SK-N-MC (cell line): ENCODE data around the gene GP1BB.

Experiments
- DNase-seq: peaks from one replicate; pipeline ENCODE4 v3.0.0-alpha.2; 2011; ENCODE audit warnings: low read depth, low spot score
- H3K27ac ChIP-seq: fragments of 200-600 bp; sonication (generic); 2 replicates; pipeline ENCODE4 v1.5.1; 2016; ENCODE audit warnings: mixed run types
- H3K36me3 ChIP-seq: fragments of 200-600 bp; sonication (generic); 2 replicates; pipeline ENCODE4 v1.6.1; 2017; ENCODE audit warnings: antibody characterized with exemption, low read length, mixed read lengths; ENCODE audit not compliant: insufficient read depth
- H3K4me3 ChIP-seq: fragments of 200-600 bp; sonication (generic); 2 replicates; pipeline ENCODE4 v1.5.1; 2016
- H3K9ac ChIP-seq: fragments of 200-600 bp; sonication (generic); 2 replicates; pipeline ENCODE4 v1.8.0; 2017; ENCODE audit warnings: mixed run types, mixed read lengths; ENCODE audit not compliant: insufficient read length
- H3K9me3 ChIP-seq: fragments of 200-600 bp; sonication (generic); 2 replicates; pipeline ENCODE4 v1.6.1; 2017; ENCODE audit warnings: low read depth, mild to moderate bottlenecking, antibody characterized with exemption, low read length, moderate library complexity, mixed read lengths
- EZH2 ChIP-seq: fragments of 200-600 bp; sonication (generic); IDR thresholded peaks from one replicate; pipeline ENCODE4 v1.6.1; 2017; ENCODE audit warnings: antibody characterized with exemption
- FOXP2 ChIP-seq: optimal IDR thresholded peaks from 2 replicates; pipeline ENCODE3; 2011; ENCODE audit warnings: mild to moderate bottlenecking, moderate library complexity; ENCODE audit not compliant: insufficient read depth; ENCODE audit errors: extremely low read length, control extremely low read depth
- POLR2AphosphoS5 ChIP-seq: IDR thresholded peaks from 2 replicates; pipeline ENCODE4 v1.6.1; 2012; ENCODE audit warnings: mild to moderate bottlenecking, low read depth, low read length, borderline replicate concordance

Gene GP1BB

DNA sequence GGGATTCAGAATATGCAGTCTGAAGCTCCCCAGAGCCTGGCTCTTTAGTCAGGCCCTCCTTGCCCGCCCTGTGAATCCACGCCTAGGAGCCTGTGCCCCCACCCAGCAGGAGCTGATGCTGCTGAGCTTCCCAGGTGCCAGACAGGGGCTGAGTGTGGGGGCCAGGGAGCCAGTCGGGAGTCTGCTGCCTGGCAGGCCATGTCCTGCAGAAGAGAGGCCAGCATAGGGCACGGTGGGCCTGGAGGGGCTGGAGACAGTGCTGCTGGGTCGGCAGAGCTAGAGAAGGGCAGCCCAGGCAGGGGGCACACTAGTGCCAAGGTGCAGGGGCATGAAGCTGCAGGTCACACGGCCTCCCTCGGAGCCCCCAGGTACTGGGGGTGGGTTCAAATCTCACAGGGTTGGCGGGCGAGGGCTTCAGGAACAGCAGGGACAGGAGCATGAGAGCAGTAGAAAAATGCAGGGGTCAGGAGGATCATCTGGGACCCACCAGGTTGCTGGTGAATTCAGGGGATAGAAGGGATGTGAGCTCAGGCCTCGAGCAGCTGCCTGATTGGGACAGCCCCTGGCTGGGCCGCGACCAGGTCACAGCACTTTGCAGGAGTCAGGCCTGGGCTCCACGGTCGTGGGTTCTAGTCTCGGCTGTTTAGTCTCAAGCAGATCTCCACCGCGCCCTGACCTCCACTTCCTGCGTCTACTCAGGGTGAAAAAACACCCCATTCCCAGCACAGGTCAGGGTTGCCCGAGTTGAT lies 13.1 kb upstream of the GP1BB start:
- no peak for DNase-seq
- H3K9me3 ChIP-seq: no peaks in the 10 kb centered on the region
- H3K9ac ChIP-seq: no peak overlapping the region
- H3K4me3 ChIP-seq: no peak overlapping the region
- H3K27ac ChIP-seq: no peak overlapping the region
- H3K36me3 ChIP-seq: no peaks in the 10 kb centered on the region
- TF ChIP-seq EZH2: no peak
- no peak for TF ChIP-seq FOXP2
- no peak for TF ChIP-seq POLR2AphosphoS5

DNA sequence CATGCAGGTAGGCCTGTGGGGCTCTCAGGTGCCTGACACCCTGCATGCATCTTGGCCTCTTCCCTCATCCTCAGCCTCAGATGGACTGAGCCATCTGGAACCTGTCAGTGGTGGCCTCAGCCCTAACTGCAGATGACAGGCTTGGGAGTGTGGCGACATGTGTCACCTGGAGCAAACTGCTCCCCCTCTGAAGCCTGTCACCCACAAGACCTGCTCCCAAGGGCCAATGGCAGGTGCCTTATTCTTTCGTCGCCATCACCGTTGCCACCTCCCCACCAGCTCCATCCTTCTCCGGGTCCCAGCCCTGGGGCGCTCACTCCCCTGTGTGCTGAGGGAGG lies 12.6 kb upstream of the GP1BB start:
- Histone ChIP-seq H3K9ac (no peak overlapping the region), H3K4me3 (no peak overlapping the region), H3K9me3 (no peaks in the 10 kb centered on the region), H3K36me3 (no peaks in the 10 kb centered on the region), H3K27ac (no peak overlapping the region)
- no peak for TF ChIP-seq POLR2AphosphoS5
- no peak for TF ChIP-seq FOXP2
- TF ChIP-seq EZH2: no peak
- DNase-seq: no peak

DNA sequence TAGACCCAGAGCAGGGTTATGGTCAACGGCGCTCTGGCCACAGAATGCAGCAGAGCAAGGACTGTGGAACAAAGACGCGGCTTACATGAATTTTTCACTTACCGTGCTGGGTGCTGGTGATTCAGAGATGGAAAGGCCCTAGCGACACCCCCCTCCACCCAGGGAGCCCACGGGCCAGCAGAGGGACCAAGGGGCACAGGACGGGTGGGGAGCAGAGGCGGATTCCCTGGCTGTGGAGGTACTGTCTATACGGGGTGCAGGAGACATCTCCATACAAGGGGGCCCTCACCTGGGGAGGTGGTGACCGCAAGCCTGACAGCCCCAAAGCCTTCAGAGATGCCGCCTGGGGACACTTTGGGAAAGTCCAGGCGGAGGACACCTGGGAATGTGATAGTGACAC lies 10.1 kb upstream of the GP1BB start:
- Histone ChIP-seq H3K36me3 (no peaks in the 10 kb centered on the region), H3K4me3 (no peak overlapping the region), H3K9ac (no peak overlapping the region)

DNA sequence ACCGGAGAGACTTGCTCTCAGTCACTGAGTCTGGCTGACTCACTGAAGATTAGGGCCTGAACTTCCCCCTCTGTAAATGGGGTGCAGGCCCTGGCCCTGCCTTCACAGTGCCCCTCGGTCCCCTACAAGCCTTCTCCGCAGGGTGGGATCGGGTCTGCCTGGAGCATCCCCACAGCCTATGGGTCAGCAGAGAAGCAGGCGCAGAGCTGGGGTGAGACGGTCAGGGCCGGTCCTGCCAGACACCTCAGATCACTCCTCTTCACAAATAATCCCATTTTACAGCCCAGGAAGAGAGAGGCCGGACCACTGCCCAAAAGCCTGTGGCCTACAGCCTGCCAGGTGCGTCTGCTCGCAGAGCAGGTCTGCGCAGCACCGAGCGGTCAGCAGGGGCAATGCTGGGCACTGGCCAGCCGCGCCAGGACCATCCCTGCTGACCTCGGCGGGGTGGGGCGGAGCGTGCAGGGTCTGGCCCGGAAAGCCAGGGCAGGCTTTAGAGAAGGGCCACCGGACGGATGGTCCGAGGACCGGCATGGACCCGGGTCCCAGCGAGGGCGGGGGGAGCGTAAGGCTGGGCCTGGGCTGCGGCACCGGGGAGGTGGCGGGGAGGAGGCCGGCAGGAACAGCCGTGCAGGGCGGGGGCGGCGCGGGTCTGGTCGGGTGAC lies 9.6 kb upstream of the GP1BB start:
- no peak overlapping the region for H3K9ac ChIP-seq
- no peak for TF ChIP-seq FOXP2
- TF ChIP-seq EZH2: no peak
- TF ChIP-seq POLR2AphosphoS5: no peak
- no peaks in the 10 kb centered on the region for H3K9me3 ChIP-seq
- H3K4me3 ChIP-seq: no peak overlapping the region
- no peak overlapping the region for H3K27ac ChIP-seq
- no peaks in the 10 kb centered on the region for H3K36me3 ChIP-seq
- DNase-seq: no peak

More for the DNA sequence above, 10.1 kb upstream of the GP1BB start:
- DNase-seq: no peak
- Histone ChIP-seq H3K27ac (no peak overlapping the region), H3K9me3 (no peaks in the 10 kb centered on the region)
- TF ChIP-seq FOXP2 (no peak), EZH2 (no peak), POLR2AphosphoS5 (no peak)

DNA sequence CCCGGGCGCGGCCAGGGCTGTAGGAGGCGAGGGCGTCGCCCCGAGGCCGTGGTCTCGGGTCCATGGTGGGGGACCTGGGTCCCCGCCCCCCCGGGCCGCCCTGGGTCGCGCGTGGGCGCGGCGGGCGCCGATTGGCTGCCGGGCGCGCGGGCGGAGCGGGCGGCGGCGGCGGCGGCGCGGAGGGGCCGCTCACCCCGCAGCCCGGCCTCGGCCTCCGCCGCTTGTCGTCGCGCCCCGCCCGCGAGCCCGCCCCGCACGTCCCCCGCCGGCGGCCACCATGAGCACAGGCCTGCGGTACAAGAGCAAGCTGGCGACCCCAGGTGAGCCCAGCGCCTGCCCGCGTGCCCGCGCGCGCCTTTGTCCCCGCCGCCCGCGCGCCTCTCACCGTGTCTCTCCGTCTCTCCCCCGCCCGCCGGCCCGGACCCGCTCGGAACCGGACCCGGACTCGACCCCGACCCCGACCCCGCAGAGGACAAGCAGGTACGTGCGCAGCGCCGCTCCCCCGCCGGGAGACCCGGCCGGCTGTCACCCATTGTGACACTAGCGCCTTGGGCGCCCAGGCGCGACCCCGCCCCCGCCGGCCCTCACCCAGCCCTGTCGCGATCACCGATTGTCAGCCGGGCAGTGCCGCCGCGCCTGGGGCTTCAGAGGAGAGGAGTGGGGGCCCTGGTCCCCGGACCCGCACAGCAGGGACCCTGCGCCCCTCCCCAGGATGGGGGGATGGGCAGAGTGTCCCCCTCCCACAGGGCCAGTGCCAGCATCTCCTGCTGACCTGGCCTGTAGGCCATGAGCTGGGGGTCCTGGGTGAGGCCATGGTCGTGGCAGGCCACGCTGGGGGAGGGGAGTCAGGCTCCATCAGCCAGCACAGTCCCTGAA lies 8.8 kb upstream of the GP1BB start, which contains the start of gene SEPTIN5:
Gene SEPTIN5 (plus strand): TSS at position 192 of the 876 bp plus-strand sequence. CDS start 86 bp downstream, at position 278.
- Histone ChIP-seq H3K36me3 (peaks cover 2% of the 10 kb centered on the region; the same call in 1 of the 2 replicates), H3K9ac (peak within 1 kb of the TSS; percentile 77), H3K4me3 (peak within 1 kb of the TSS; percentile 91), H3K9me3 (no peaks in the 10 kb centered on the region), H3K27ac (no peak within 1 kb of the TSS)
- no peak for DNase-seq
- TF ChIP-seq FOXP2 (no peak), EZH2 (no peak), POLR2AphosphoS5 (no peak)

DNA sequence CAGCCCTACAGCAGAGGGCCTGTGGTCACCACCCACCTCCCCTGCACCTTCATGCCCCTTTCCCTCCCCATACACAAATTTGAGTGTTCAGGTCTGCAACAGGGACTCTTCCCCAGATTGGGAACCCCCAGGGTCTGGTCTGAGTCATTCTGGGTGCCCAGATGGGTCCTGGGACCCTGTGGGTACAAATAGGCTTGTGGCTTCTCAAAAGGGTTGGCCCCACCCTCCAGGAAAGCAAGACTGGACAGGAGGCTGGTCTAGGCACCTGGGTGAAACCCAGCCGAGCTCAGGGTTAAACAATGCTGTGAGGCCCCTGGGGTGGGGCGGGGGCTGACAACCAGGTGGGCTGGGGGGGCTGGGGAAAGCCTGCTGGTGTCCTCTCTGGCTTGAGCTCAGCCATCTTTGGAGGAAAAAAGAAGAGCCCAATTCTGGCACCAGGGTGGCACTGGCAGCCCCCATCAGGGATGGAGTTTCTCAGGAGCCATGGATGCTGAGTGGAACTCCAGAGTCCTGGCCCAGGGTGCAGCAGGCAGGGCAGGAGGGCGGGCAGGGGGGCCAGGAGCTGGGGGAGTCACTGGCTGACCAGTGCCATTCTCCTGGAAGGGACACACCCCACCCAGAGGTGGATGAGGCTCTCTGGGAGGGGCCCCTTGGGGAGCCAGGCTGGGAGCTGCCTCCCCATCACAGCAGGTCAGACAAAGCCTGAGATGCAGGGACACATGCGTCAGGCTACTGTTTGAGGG lies 8.0 kb upstream of the GP1BB start:
- H3K9ac ChIP-seq: peak overlapping the region; percentile 77
- DNase-seq: no peak
- H3K36me3 ChIP-seq: peaks cover 10% of the 10 kb centered on the region; the same call in 1 of the 2 replicates

DNA sequence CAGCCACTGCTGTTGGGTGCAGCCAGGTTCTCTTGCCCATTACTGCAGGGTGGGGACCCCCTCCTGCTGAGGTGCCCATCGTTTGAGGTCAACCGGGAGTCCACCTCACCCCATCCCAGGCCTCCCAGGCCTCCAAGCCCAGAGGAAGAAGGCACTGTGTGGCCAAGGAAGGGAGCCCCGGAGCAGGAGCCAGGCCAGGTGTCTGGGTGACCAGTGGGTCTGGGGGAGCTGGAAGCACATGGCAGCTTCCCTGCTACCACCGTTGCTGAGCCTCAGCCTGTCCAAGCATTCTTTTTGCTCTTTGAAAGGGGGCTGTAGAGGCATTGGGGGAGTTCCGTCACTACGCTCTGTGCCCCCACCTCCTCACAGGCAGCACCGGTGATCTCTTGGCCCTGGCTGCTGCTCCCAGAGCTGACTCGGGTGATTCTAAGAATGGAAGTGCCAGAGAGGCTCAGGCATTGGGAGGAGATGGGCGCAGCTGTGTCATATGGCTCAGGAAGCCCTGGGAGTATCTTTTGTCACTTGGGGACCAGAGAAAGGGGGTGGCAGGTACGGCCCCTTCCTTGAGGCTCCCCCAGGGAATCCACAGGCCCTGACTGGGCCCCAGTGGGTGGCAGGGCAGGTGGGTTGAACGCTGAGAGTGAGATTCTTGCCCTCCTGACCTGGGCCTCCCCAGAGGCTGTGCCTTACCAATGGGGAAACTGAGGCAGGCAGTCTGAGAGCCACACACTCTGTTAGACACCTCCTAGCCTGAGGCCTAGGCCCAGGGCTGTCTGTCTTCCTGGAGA lies 7.1 kb upstream of the GP1BB start:
- 0 out of 2 replicates have a peak overlapping the region, but pooled peaks have one; percentile 21 for H3K27ac ChIP-seq
- TF ChIP-seq POLR2AphosphoS5: no peak
- TF ChIP-seq FOXP2: no peak
- TF ChIP-seq EZH2: no peak
- H3K9me3 ChIP-seq: no peaks in the 10 kb centered on the region
- peak overlapping the region; percentile 91 for H3K4me3 ChIP-seq
- H3K9ac ChIP-seq: no peak overlapping the region
- H3K36me3 ChIP-seq: peaks cover 19% of the 10 kb centered on the region
- no peak for DNase-seq

More for the DNA sequence above, 8.0 kb upstream of the GP1BB start:
- H3K4me3 ChIP-seq: peak overlapping the region; percentile 91
- no peaks in the 10 kb centered on the region for H3K9me3 ChIP-seq
- no peak overlapping the region for H3K27ac ChIP-seq
- TF ChIP-seq FOXP2: no peak
